Keratinocyte (primary cell): ENCODE results near the gene MTNR1B.

ENCODE experiments used
- CTCF ChIP-seq, 3 experiments: IDR thresholded peaks in 1 of 3; conservative IDR thresholded peaks in 1 of 3; optimal IDR thresholded peaks in 1 of 3; 2 replicates in 2 of 3; 3 replicates in 1 of 3; pipeline versions ENCODE3 to v1.5.1; 2011; ENCODE audit warnings: low read length in 3 of 3, mild to moderate bottlenecking in 3 of 3, moderate library complexity in 2 of 3, control low read depth in 1 of 3, inconsistent platforms in 1 of 3; ENCODE audit not compliant: insufficient read depth in 2 of 3; ENCODE audit errors: extremely low read depth in 1 of 3
- EZH2 ChIP-seq: IDR thresholded peaks from one replicate; pipeline ENCODE4 v1.6.1; 2012; ENCODE audit warnings: inconsistent platforms, mild to moderate bottlenecking, low read length, moderate library complexity

DNA sequence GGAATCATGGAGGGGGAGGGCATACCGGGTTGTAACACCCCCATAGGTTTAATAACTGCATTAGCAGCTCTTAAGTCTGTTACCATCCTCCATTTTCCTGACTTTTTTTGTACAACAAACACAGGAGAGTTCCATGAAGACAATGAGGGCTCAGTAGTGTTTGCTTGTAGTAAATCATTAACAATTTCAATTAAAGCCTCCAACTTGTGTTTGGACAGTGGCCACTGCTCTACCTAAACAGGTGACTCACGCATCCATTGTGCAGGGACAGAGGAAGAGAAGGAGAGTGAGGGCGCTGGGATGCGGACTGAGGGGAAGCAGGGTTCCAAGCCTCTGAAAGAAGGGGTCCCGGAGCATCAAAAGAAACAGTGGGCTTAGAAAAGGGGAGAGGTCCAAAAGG is 21.3 kb upstream of the MTNR1B start:
- TF ChIP-seq EZH2 (no peak), CTCF (optimal IDR thresholded peaks at IDR 0.05 in 1 of 3, IDR thresholded peaks at IDR 0.05 in 1 of 3, conservative IDR thresholded peaks at IDR 0.05 in 1 of 3; ENCODE audit: extremely low read depth in 1 of 3, insufficient read depth in 2 of 3, low read length in 3 of 3) (no peak)
